Tibial nerve (tissue), 4 donors: ENCODE measurements around the gene SLFN14. TPM values are rescaled to one million over a fixed set of nuclear protein-coding genes. Genes with fewer than 3 reads are reported as not detected.

ENCODE experiments used
- DNase-seq, 2 donors: peaks; one replicate each; pipeline ENCODE4 v3.0.0-alpha.2; 2019; ENCODE audit warnings: low spot score in 2 of 2
- H3K27ac ChIP-seq, 4 donors: fragments of 200-600 bp; sonication (generic) in 3 of 4; one replicate each; pipeline ENCODE4 v1.5.1; 2017 to 2019; ENCODE audit warnings: mild to moderate bottlenecking in 1 of 4
- H3K27me3 ChIP-seq, 2 donors: fragments of 200-600 bp; sonication (generic) in 1 of 2; one replicate each; pipeline versions ENCODE4 v1.5.1 to v1.6.0; 2017 to 2019
- H3K36me3 ChIP-seq, 3 donors: fragments of 200-600 bp; sonication (generic); one replicate each; pipeline ENCODE4 v1.5.1; 2018 to 2019
- H3K4me1 ChIP-seq, 4 donors: fragments of 200-600 bp; sonication (generic) in 3 of 4; one replicate each; pipeline ENCODE4 v1.5.1; 2017 to 2019
- H3K4me3 ChIP-seq, 4 donors: fragments of 200-600 bp; sonication (generic) in 3 of 4; one replicate each; pipeline ENCODE4 v1.5.1; 2017 to 2019; ENCODE audit warnings: mild to moderate bottlenecking in 1 of 4, moderate library complexity in 1 of 4
- H3K9me3 ChIP-seq, 4 donors: fragments of 200-600 bp; sonication (generic) in 3 of 4; one replicate each; pipeline ENCODE4 v1.5.1; 2017 to 2019
- EP300 ChIP-seq, 2 donors: sonication (generic); formaldehyde crosslinking; IDR thresholded peaks; one replicate each; pipeline ENCODE4 v1.6.1; 2017; ENCODE audit warnings: antibody characterized with exemption in 2 of 2, mild to moderate bottlenecking in 1 of 2
- POLR2A ChIP-seq, 2 donors: fragments of 450-650 bp; IDR thresholded peaks; one replicate each; pipeline ENCODE4 v1.6.1; 2017; ENCODE audit warnings: antibody characterized with exemption in 2 of 2, mild to moderate bottlenecking in 2 of 2, moderate library complexity in 2 of 2
- WGBS, 2 donors: methylation state at CpG; one replicate each; pipeline ENCODE4 v1.1.5; 2018; 5-methylcytosine and 5-hydroxymethylcytosine counted together
- total RNA-seq, 4 donors: library from RNA; depleted of rRNA; stranded (reverse); fragments of >200 nt; gene quantifications; one replicate each; pipeline ENCODE4 v1.1.0, GENCODE V29; 2016
- TF ChIP-seq, protein P1 (sequence below), 5 experiments: fragments of 200-600 bp in 3 of 5; fragments of 450-650 bp in 2 of 5; sonication (generic) in 3 of 5; IDR thresholded peaks; one replicate each; pipeline ENCODE4 v1.5.1; 2016 to 2019; ENCODE audit warnings: antibody characterized with exemption in 5 of 5, mild to moderate bottlenecking in 3 of 5, moderate library complexity in 2 of 5

The SLFN14 gene
- total RNA-seq, 4 donors from 2014 or later: not detected

GRCh38 chr17:35542990-35543389, 17.6 kb downstream of the SLFN14 start:
- H3K9me3 ChIP-seq: no peaks in the 10 kb centered on the region
- H3K27me3 ChIP-seq: no peaks in the 10 kb centered on the region
- H3K4me3 ChIP-seq: no peak overlapping the region
- H3K27ac ChIP-seq: no peak overlapping the region
- no peaks in the 10 kb centered on the region for H3K36me3 ChIP-seq
- no peak for DNase-seq
- peaks cover 0 to 26% (median 8%) of the 10 kb centered on the region in 4 donors for H3K4me1 ChIP-seq
- TF ChIP-seq, protein P1, sequence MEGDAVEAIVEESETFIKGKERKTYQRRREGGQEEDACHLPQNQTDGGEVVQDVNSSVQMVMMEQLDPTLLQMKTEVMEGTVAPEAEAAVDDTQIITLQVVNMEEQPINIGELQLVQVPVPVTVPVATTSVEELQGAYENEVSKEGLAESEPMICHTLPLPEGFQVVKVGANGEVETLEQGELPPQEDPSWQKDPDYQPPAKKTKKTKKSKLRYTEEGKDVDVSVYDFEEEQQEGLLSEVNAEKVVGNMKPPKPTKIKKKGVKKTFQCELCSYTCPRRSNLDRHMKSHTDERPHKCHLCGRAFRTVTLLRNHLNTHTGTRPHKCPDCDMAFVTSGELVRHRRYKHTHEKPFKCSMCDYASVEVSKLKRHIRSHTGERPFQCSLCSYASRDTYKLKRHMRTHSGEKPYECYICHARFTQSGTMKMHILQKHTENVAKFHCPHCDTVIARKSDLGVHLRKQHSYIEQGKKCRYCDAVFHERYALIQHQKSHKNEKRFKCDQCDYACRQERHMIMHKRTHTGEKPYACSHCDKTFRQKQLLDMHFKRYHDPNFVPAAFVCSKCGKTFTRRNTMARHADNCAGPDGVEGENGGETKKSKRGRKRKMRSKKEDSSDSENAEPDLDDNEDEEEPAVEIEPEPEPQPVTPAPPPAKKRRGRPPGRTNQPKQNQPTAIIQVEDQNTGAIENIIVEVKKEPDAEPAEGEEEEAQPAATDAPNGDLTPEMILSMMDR (IDR thresholded peaks at IDR 0.05): no peak
- TF ChIP-seq EP300 (IDR thresholded peaks at IDR 0.05): no peak

GRCh38 chr17:35541434-35541833, 19.2 kb downstream of the SLFN14 start:
- WGBS, 2 donors: 54 to 77% methylated on average over 1 of the region's 1 CpG
- Histone ChIP-seq H3K27ac (peak overlapping the region in 3 of 4 donors; percentile 75 to 76 (median 76)), H3K9me3 (no peaks in the 10 kb centered on the region), H3K4me3 (peak overlapping the region in 2 of 4 donors; percentile 43 to 44), H3K27me3 (no peaks in the 10 kb centered on the region), H3K4me1 (peaks cover 0 to 39% (median 13%) of the 10 kb centered on the region in 4 donors), H3K36me3 (no peaks in the 10 kb centered on the region)
- DNase-seq: no peak
- TF ChIP-seq, protein P1 (IDR thresholded peaks at IDR 0.05): no peak
- no peak for TF ChIP-seq POLR2A (IDR thresholded peaks at IDR 0.05)
- TF ChIP-seq EP300 (IDR thresholded peaks at IDR 0.05): no peak

- Histone ChIP-seq H3K4me3 (peak overlapping the region in 3 of 4 donors; percentile 21 to 44 (median 43)), H3K27ac (peak overlapping the region in 3 of 4 donors; percentile 75 to 76 (median 76)), H3K27me3 (no peaks in the 10 kb centered on the region), H3K9me3 (no peaks in the 10 kb centered on the region), H3K36me3 (no peaks in the 10 kb centered on the region), H3K4me1 (peaks cover 0 to 39% (median 13%) of the 10 kb centered on the region in 4 donors)
- TF ChIP-seq EP300 (IDR thresholded peaks at IDR 0.05): peak in 1 of 2 donors; percentile 19
- TF ChIP-seq, protein P1 (IDR thresholded peaks at IDR 0.05): no peak
- 47 to 54% methylated on average over 8 of the region's 8 CpGs for WGBS, 2 donors
- peak; percentile 20 to 49 for DNase-seq
Measured at GRCh38 chr17:35540589-35541404, 19.8 kb downstream of the SLFN14 start.

- 40 to 46% methylated on average over 5 of the region's 5 CpGs for WGBS, 2 donors
- H3K9me3 ChIP-seq: no peaks in the 10 kb centered on the region
- no peak overlapping the region for H3K4me3 ChIP-seq
- no peak for DNase-seq
- H3K36me3 ChIP-seq: no peaks in the 10 kb centered on the region
- peaks cover 0 to 39% (median 13%) of the 10 kb centered on the region in 4 donors for H3K4me1 ChIP-seq
- H3K27me3 ChIP-seq: no peaks in the 10 kb centered on the region
- peak overlapping the region in 2 of 4 donors; percentile 47 to 49 for H3K27ac ChIP-seq
- no peak for TF ChIP-seq EP300 (IDR thresholded peaks at IDR 0.05)
- TF ChIP-seq, protein P1 (IDR thresholded peaks at IDR 0.05): peak in 1 of 5 experiments; percentile 2
Measured at GRCh38 chr17:35539659-35540026, 21.0 kb downstream of the SLFN14 start.

- whole genome bisulfite sequencing, 2 donors: 34 to 37% methylated on average over 2 of the region's 2 CpGs
- no peak for TF ChIP-seq POLR2A (IDR thresholded peaks at IDR 0.05)
- no peak for TF ChIP-seq EP300 (IDR thresholded peaks at IDR 0.05)
- TF ChIP-seq, protein P1 (IDR thresholded peaks at IDR 0.05): no peak
- Histone ChIP-seq H3K4me1 (peaks cover 0 to 39% (median 13%) of the 10 kb centered on the region in 4 donors), H3K36me3 (no peaks in the 10 kb centered on the region), H3K9me3 (no peaks in the 10 kb centered on the region), H3K27me3 (no peaks in the 10 kb centered on the region), H3K27ac (peak within 1 kb of the TSS in 3 of 4 donors; percentile 46 to 76 (median 55)), H3K4me3 (peak within 1 kb of the TSS in 1 of 4 donors; percentile 6)
- DNase-seq: no peak
Measured at GRCh38 chr17:35537601-35538141, 22.9 kb downstream of the SLFN14 start, which contains the start of gene SLFN12L. TSS of gene SLFN12L (minus strand) at chr17:35537678. CDS start at chr17:35522364, 15,314 bp downstream.
